ENCODE measurements around the gene RFX7.

The RFX7 gene

DNA sequence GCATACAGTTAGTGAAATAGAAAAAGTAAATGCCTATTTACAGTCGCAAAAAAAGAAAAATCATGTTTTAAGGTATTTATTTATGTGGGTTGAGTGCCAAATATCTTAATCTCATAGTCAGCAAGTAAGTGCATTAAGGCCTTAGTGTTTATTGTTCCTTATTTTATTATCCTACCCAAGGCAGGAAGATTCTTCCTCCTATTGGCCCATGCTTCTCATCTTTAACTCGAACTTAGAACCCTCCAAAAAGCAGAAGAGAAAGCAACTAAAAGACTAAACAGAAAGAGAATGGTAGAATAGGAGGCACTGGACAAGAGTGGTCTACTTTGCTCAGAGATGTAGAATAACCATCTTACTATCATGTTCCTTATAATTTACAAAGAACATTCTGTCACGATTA, 7.5 kb downstream of the RFX7 start:
- DNase-seq (ENCODE audit: low spot score), result no peak
- ChIA-PET CTCF (interaction anchor here (0.6 kb wide), 1 partner anchor 629 kb away, joined by 5 read pairs; no protein-coding TSS in a partner anchor), POLR2A (ENCODE audit: low non-redundant PET) (no interaction called here)
- H3K27ac ChIP-seq, result no peak overlapping the region
- TF ChIP-seq, protein P1, sequence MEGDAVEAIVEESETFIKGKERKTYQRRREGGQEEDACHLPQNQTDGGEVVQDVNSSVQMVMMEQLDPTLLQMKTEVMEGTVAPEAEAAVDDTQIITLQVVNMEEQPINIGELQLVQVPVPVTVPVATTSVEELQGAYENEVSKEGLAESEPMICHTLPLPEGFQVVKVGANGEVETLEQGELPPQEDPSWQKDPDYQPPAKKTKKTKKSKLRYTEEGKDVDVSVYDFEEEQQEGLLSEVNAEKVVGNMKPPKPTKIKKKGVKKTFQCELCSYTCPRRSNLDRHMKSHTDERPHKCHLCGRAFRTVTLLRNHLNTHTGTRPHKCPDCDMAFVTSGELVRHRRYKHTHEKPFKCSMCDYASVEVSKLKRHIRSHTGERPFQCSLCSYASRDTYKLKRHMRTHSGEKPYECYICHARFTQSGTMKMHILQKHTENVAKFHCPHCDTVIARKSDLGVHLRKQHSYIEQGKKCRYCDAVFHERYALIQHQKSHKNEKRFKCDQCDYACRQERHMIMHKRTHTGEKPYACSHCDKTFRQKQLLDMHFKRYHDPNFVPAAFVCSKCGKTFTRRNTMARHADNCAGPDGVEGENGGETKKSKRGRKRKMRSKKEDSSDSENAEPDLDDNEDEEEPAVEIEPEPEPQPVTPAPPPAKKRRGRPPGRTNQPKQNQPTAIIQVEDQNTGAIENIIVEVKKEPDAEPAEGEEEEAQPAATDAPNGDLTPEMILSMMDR (conservative IDR thresholded peaks at IDR 0.05; ENCODE audit: low read depth), result no peak

DNA sequence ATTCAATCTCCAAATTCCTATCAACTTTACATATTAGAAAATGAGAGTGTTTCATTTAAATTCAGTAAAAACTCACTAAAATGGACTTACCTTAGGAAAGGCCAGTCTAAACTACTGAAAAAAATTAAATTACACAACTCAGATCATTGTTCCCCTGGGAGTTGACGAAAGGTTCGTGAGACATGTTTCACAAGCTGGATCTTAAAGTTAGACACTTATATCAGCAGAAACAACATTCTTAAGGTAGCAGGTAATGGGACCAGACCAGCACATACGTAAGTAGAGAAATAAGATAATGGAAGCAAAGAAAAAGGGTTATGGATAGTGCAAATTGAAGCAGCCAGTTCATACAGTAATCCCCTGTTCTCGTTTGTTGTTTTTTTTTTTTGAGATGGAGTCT, 8.9 kb downstream of the RFX7 start:
- no peak overlapping the region for H3K27ac ChIP-seq
- TF ChIP-seq, protein P1 (conservative IDR thresholded peaks at IDR 0.05; ENCODE audit: low read depth), result no peak
- POLR2A ChIA-PET (ENCODE audit: low non-redundant PET), result no interaction called here
- no peak for DNase-seq (ENCODE audit: low spot score)
- CTCF ChIA-PET, result interaction anchor here (0.6 kb wide), 1 partner anchor 180 kb away, joined by 3 read pairs; no protein-coding TSS in a partner anchor

DNA sequence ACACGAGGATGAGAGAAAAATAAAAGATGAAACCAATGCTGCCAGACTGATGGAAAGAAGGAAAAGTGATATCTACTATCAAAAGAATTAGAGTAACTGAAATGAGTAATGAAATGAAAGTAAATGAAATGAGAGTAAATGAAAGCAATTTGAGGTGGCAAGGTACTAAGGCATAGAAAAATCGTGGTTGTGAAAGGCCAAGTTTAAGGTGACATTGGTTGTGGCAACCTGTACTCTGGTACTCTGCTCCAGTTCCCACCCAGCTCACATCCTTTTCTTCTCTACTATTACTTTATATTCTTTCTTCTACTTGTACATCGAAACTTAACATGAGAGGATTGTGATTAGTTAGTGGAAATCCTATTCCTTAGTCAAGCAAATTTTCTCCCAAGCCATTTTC, 10.1 kb downstream of the RFX7 start:
- POLR2A ChIA-PET (ENCODE audit: low non-redundant PET), result no interaction called here
- H3K27ac ChIP-seq, result no peak overlapping the region
- TF ChIP-seq, protein P1 (conservative IDR thresholded peaks at IDR 0.05; ENCODE audit: low read depth), result no peak
- DNase-seq (ENCODE audit: low spot score), result no peak
- CTCF ChIA-PET, result interaction anchor here (0.6 kb wide), 1 partner anchor 168 kb away, joined by 3 read pairs; no protein-coding TSS in a partner anchor

DNA sequence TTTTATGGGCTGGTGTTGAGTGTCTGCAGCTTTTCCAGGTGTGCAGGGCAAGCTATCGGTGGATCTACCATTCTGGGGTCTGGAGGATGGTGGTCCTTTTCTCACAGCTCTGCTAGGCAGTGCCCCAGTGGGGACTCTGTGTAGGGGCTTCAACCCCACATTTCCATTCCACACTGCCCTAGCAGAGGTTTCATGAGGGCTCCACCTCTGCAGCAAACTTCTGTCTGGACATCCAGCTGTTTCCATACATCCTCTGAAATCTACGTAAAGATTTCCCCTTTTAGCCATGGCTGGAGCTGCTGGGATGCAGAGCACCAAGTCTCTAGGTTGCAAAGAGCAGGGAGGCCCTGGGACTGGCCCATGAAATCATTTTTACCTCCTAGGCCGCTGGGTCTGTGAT, 11.6 kb downstream of the RFX7 start:
- ChIA-PET CTCF (interaction anchor here (0.6 kb wide), 1 partner anchor 91 kb away, joined by 4 read pairs; no protein-coding TSS in a partner anchor), POLR2A (ENCODE audit: low non-redundant PET) (no interaction called here)
- no peak for DNase-seq (ENCODE audit: low spot score)
- H3K27ac ChIP-seq, result no peak overlapping the region
- TF ChIP-seq, protein P1 (conservative IDR thresholded peaks at IDR 0.05; ENCODE audit: low read depth), result no peak

DNA sequence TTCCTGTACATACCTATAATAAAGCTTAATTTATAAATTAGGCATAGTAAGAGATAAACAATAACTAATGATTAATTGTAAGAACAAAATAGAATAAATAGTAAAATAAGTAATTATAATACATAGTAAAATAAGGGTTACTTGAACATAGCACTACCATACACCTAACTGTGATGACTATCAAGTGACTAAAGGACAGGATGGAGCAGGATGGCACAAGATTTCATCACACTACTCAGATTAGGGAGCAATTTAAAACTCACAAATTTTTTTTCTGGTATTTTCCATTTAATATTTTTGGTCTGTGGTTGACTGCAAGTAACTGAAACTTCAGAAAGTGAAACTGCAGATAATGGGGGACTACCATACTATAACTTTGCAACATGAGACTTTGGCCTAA, 14.8 kb downstream of the RFX7 start:
- H3K27ac ChIP-seq, result no peak overlapping the region
- ChIA-PET POLR2A (ENCODE audit: low non-redundant PET) (no interaction called here), CTCF (no interaction called here)
- DNase-seq (ENCODE audit: low spot score), result no peak
- TF ChIP-seq, protein P1 (conservative IDR thresholded peaks at IDR 0.05; ENCODE audit: low read depth), result no peak

DNA sequence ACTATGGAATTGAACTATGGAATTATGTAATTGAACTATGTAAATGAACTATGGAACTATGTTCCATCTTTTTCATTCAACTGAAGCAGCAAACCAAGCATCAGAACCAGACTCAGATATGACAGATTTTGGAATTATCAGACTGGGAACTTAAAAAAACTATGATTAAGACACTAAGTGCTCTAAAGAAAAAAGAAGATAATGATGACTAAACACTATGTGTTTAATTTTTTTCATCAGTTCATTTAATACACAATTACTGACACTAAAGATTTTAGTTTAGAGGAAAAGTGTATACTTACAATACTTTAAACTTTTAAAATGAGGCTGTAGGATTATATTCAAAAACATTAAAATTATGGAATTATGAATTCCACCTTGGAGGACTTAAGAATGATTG, 15.3 kb downstream of the RFX7 start:
- ChIA-PET POLR2A (ENCODE audit: low non-redundant PET) (no interaction called here), CTCF (no interaction called here)
- TF ChIP-seq, protein P1 (conservative IDR thresholded peaks at IDR 0.05; ENCODE audit: low read depth), result no peak
- no peak overlapping the region for H3K27ac ChIP-seq
- DNase-seq (ENCODE audit: low spot score), result no peak

DNA sequence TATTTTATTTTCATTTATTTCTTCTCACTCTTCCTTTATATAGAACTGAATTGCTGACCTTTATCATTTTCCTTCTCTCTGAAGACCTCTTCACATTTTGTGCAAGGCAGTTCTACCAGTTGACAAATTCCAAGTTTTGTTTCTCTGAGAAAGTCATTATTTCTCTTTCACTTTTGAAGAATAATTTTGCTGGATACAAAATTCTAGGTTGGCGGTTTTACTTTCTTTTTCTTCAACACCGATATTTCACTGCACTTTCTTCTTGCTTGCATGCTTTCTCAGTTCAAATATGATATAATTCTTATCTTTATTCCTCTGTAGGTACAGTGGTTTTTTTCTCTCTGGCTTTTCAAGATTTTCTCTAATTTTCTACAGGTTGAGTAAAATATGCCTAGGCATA, 15.9 kb downstream of the RFX7 start:
- DNase-seq (ENCODE audit: low spot score), result no peak
- ChIA-PET CTCF (no interaction called here), POLR2A (ENCODE audit: low non-redundant PET) (no interaction called here)
- H3K27ac ChIP-seq, result no peak overlapping the region
- TF ChIP-seq, protein P1 (conservative IDR thresholded peaks at IDR 0.05; ENCODE audit: low read depth), result no peak
